Hematopoietic multipotent progenitor cell treated with erythropoietin and hydrocortisone succinate and interleukin-3 and kit ligand, for 17 days (in vitro differentiated cells): ENCODE measurements around the gene SPATA12.

Experiments used
- DNase-seq: peaks from one replicate; pipeline ENCODE4 v3.0.0-alpha.2; 2015; ENCODE audit warnings: low spot score

SPATA12 gene

GRCh38 chr3:57053122-57053521, 7.3 kb upstream of the SPATA12 start:
- DNase-seq: no peak

DNA sequence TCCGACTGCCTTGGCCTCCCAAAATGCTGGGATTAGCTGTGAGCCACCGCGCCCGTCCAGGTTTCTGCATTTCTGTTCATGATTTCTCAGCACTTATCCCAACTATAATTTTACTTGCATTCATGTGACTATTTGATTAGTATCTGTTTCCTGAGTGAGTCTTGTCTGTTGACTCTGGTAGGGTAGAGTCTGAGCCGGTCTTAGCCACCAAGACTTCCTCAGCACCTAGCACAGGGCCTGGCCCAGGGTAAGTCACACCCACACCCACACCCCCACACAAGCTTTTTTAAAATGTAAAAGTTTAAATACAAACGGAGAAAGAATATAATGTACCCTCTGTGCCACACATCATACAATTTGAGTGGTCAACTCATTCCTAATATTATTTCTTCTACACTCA, 3.1 kb upstream of the SPATA12 start:
- no peak for DNase-seq

DNA sequence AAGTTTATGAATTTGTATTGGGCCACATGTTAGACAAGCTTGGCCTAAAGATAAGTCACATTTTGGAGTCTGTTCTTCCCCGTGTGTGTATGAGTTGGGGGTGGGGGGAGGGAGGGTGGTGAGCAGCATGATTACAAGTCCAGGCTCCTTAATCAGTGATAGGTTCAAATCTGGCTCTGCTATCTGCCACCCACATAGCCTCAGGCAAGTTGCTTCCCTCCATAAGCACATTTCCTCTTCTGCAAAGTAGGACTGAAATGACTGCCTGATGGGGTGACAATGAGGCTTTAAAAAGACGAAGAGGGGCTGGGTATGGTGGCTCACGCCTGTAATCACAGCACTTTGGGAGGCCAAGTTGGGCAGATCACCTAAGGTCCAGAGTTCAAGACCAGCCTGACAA, 1.1 kb upstream of the SPATA12 start:
- no peak for DNase-seq

DNA sequence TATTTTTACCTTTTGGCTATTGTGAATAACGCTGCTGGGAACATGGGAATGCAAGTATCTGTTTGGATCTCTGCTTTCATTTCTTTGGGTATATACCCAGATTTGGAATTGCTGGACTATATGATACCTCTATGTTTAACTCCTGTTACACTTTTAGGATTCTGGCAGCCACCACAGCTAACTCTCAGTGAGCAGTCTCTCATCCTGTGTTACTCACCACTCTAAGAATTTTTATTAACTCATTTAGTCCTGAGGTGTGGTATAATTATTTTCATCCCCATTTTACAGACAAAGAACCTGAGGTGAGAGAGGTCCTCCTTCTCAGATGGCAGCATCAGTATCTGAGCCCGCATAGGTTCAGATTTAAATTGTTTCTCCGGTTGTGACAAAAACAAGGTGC, 1.1 kb downstream of the SPATA12 start:
- no peak for DNase-seq

DNA sequence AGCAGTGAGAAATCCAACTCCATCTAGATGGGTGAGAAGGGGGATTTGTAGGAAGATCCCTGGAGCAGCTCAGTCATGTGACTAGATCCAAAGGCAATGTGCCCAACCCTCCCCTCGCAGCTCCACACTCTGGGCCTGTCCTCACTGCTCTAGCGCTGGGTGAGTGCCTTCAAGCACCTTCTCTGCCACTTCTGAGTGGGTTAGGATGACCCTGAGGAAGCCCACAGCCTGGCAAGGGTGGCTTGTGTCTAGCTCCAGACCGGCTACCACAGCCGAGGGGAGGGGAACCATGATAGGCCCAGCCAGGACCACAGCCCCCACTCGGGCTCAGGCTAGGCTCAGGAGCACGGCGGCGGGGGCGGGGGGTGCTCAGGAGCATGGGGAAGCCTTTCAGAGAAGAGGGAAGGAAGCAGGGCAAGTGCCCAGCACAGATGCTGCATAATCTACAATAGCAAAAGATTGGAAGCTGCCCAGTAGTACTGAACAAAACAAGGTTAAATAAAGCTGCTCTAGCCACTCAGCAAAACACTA, 1.7 kb downstream of the SPATA12 start:
- no peak for DNase-seq

DNA sequence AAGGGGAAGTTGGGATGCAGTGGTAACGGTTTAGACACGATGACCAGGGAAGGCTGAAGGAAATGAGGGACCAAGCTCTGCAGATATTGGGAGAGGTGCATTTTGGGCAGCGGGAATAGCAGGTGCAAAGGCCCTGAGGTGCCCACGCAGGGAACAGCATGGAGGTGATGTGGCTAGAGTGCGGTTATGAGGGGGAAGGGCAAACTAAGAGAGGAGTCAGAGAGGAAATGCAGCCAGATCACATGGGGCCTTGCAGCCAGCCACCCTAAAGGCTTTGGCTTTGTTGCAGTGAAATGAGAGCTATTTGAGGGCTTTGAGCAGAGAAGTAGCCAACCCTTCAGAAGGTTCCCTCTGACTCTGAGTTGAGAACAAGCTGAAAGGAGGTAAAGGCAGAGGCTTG, 2.6 kb downstream of the SPATA12 start:
- DNase-seq: no peak

GRCh38 chr3:57064001-57064400, 3.5 kb downstream of the SPATA12 start:
- DNase-seq: no peak

GRCh38 chr3:57064572-57064971, 4.1 kb downstream of the SPATA12 start:
- DNase-seq: no peak

GRCh38 chr3:57065588-57065987, 5.1 kb downstream of the SPATA12 start:
- DNase-seq: no peak

GRCh38 chr3:57066471-57066870, 6.0 kb downstream of the SPATA12 start:
- DNase-seq: no peak

GRCh38 chr3:57068437-57069089, 8.1 kb downstream of the SPATA12 start:
- DNase-seq: no peak

DNA sequence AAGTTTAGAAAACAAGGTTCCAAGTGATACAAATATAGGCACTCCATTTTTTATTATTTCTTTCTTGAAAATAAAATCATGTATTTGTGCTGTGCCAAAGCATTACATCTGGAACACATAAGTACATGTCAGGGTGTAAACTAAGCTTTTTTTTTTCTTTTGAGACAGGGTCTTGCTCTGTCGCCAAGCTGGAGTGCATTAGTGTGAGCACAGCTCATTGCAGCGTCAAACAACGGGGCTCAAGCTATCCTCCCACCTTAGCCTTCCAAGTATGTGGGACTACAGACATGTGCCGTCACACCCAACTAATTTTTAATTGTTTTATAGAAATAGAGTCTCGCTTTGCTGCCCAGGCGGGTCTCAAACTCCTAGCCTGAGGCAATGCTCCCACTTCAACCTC, 9.0 kb downstream of the SPATA12 start:
- no peak for DNase-seq

GRCh38 chr3:57073628-57074027, 13.2 kb downstream of the SPATA12 start:
- no peak for DNase-seq

DNA sequence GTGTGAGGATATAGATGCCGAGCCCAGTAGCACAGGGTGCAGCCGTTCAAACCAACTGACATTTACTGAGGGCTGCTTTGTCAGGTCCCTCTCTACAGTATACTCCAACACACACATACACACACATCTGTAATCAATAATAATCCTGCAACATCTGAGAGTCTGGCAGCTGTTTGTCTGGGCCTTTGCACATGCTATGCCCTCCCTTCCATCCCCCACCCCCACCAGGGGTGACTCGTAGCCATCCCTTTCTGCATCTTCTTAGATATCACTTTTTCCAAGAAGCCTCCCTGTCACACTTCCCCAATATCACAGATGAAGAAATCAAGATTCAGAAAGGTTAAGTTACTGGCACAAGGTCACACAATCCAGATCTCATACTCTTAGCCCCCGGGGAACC, 13.7 kb downstream of the SPATA12 start:
- no peak for DNase-seq

- no peak for DNase-seq
Measured at GRCh38 chr3:57076422-57076951, 16.0 kb downstream of the SPATA12 start.

DNA sequence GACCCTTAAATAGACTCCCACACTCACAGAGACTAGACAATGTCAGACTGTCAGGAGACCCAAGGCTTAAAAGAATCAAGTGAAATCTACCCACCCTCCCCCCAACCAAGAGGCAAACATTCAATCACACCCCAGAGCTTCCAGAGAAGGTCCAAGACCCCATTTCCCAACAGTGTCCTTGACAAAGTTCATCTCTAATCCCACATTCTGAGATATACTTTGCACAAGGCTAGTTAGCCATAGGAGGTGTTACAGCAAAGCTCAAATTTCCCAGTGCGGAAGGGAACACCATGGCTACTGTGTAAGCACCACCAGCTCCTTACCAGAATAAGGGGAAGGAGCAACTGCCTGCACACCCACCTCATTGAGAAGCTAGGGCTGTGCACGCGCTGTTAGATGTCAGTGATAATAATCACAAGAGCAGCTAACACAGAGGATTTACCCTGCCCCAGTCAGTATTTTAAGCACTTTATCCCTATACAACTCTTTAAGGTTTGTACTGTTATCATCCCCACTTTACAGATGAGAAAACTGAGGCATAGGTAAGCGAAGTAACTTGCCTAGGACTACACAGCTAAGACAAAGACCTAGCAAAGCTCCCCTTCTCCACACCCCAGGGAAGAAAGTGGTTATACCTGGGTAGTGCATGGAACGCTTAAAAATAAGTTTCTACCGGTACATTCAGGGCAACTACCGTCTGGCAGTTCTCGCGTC, 17.3 kb downstream of the SPATA12 start:
- DNase-seq: no peak

GRCh38 chr3:57078344-57078634, 17.8 kb downstream of the SPATA12 start:
- no peak for DNase-seq

DNA sequence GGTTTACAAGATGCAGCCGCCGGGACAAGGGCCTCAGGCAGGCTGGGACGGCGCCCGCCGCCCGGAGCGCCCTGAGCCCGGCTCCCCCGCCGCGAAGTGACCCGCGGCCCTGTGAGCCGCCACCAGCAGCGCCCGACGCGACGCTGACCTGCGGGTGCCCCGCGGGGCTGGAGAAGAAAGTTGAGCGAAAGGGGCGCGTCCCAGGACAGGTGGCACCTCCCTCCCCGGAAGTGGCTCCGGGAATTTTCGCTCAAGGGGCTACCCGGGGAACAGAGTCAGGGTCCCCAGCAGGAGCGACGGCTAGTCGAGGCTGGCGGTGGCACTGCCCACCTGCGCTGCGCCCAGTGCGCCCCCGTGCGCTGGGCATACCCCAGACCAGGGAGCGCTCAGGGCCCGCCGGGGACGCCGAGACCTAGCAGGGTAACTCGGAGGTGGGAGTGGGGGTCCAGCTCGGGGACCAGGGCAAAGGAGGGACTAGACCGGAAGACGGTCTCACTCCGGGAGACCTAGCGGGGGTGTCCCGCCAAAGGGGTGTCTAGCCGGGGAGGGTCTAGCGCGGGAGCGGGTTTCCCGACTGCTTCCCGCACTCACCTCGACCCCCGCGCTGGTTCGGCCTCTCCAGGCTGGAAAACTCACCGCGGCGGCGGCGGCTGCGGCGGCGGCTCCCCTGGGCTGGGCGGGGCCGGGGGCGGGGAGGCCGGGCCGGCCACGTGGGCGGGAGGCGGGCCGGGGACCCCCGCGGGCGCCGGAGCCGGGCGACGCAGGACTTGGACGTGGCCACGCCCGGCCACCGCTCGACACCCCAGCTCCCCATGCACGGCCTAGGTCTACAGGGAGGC, 18.4 kb downstream of the SPATA12 start:
- DNase-seq: no peak

DNA sequence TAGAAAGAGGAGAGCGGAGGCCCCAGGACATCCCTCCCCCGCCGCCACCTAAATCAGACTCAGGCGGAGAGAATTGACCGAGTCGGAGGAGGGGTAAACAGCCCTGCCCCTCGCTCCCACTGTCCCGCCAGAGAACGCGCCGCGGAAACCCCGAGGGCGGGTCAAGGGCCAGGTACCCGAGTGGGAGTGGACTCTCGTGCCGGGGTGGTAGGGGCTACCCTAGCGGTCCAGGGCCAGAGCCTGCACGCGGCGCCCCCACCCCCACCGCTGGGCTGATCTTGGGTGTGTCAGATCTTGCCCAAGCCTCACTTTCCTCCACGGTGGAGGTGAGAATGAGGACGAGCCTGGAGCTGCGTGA, 19.0 kb downstream of the SPATA12 start:
- DNase-seq: no peak

GRCh38 chr3:57080171-57080570, 19.7 kb downstream of the SPATA12 start:
- DNase-seq: no peak

DNA sequence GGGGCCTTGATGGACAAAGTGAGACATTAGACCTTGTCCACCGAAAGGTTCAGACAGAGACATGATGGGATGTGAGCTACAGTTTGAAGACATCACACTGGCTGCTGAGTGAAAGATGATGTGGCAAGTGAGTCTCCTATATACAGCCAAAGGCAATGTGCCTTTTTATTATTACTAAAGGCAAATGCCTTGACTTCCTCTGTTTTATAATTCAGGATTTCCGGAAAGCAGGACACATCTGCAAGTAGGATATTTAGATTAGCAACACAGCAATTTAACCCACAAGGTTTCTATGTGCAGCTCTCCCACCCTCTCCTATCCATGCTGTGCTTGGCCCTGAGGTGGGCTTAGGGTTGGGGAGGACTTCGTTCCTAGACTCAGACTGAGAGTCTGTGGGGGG, 20.7 kb downstream of the SPATA12 start:
- no peak for DNase-seq

DNA sequence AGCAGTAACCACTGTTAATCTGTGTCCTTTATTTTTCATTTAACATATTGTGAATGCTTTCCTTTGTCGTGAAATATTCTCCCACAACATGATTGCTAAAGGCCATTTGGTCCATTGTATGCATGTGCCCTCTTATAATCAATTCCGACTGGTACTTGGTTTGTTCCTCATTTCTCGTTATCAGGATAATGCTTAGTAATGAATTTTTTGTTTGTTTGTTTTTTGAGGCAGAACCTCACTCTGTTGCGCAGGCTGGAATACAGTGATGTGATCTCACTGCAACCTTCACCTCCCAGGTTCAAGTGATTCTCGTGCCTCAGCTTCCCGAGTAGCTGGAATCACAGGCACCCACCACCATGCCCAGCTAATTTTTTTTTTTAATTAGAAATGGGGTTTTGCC, 22.0 kb downstream of the SPATA12 start:
- no peak for DNase-seq
